ENCODE measurements around the gene SND1.

SND1 gene

DNA sequence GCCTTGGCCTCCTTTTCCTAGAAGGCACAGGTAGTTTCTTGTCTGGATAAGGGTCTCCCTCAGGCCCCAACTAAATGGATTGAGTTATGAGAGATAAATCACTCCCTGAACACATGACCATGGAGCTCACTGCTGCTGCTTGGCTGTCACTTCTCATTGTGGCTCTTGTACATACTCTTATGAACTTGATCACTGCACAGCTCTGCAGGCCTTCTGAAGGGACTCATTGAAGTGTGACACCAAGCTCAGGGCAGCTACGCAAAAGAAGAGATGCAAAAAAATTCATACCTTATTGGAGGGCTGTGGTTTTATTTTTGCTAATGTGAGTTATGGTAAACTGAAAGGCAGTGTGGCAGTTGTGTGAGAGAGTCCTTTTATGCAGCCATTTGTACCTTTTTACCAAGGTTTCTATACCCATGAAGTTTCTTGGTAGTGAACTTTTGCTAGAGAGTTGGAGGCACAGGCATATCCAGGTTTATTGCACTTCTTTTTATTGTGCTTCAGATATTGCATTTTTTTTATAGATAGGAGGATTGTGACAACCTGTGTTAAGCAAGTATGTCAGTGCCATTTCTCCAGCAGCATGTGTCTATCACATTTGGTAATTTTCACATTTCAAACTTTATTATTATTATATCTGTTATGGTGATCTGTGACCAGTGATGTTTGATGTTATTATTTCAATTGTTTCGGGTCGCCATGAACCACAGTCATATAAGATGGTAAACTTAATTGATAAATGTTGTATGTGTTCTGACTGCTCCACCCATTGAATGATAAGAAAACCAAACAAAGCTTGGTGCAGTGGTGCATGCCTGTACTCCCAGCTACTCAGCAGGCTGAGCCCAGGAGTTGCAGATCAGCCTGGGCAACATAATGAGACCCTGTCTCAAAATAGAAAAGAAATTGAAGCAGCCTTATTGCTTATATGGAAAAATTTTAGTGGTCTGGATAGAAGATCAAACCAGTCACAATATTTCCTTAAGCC lies 278.6 kb downstream of the SND1 start:
- no peak for DNase-seq (ENCODE audit: low read depth, low spot score)
- H3K27ac ChIP-seq: no peak overlapping the region
- TF ChIP-seq POLR2AphosphoS5 (IDR thresholded peaks at IDR 0.05; ENCODE audit: borderline replicate concordance, low read depth, low read length): no peak
- no peak for TF ChIP-seq FOXP2 (optimal IDR thresholded peaks at IDR 0.05; ENCODE audit: control extremely low read depth, extremely low read length, insufficient read depth)
- no peak for TF ChIP-seq EZH2 (IDR thresholded peaks at IDR 0.05)
- H3K4me3 ChIP-seq: no peak overlapping the region
- peaks cover 35% of the 10 kb centered on the region for H3K36me3 ChIP-seq (ENCODE audit: insufficient read depth, low read length)
- no peak overlapping the region for H3K9ac ChIP-seq (ENCODE audit: insufficient read length)
- no peaks in the 10 kb centered on the region for H3K9me3 ChIP-seq (ENCODE audit: low read depth, low read length)

- Histone ChIP-seq H3K4me3 (no peak overlapping the region), H3K9me3 (ENCODE audit: low read depth, low read length) (no peaks in the 10 kb centered on the region), H3K27ac (no peak overlapping the region), H3K9ac (ENCODE audit: insufficient read length) (no peak overlapping the region), H3K36me3 (ENCODE audit: insufficient read depth, low read length) (peaks cover 35% of the 10 kb centered on the region)
- TF ChIP-seq EZH2 (IDR thresholded peaks at IDR 0.05) (no peak), FOXP2 (optimal IDR thresholded peaks at IDR 0.05; ENCODE audit: control extremely low read depth, extremely low read length, insufficient read depth) (no peak), POLR2AphosphoS5 (IDR thresholded peaks at IDR 0.05; ENCODE audit: borderline replicate concordance, low read depth, low read length) (no peak)
- no peak for DNase-seq (ENCODE audit: low read depth, low spot score)
Observed at GRCh38 chr7:127932076-127932475, 280.1 kb downstream of the SND1 start.

GRCh38 chr7:127932496-127932895 lies 280.5 kb downstream of the SND1 start:
- H3K36me3 ChIP-seq (ENCODE audit: insufficient read depth, low read length): peaks cover 35% of the 10 kb centered on the region
- H3K27ac ChIP-seq: no peak overlapping the region
- H3K9me3 ChIP-seq (ENCODE audit: low read depth, low read length): no peaks in the 10 kb centered on the region
- no peak for DNase-seq (ENCODE audit: low read depth, low spot score)
- TF ChIP-seq EZH2 (IDR thresholded peaks at IDR 0.05) (no peak), FOXP2 (optimal IDR thresholded peaks at IDR 0.05; ENCODE audit: control extremely low read depth, extremely low read length, insufficient read depth) (no peak), POLR2AphosphoS5 (IDR thresholded peaks at IDR 0.05; ENCODE audit: borderline replicate concordance, low read depth, low read length) (no peak)
- no peak overlapping the region for H3K4me3 ChIP-seq
- H3K9ac ChIP-seq (ENCODE audit: insufficient read length): no peak overlapping the region

GRCh38 chr7:127933146-127933545 lies 281.2 kb downstream of the SND1 start:
- TF ChIP-seq POLR2AphosphoS5 (IDR thresholded peaks at IDR 0.05; ENCODE audit: borderline replicate concordance, low read depth, low read length): no peak
- no peak for TF ChIP-seq FOXP2 (optimal IDR thresholded peaks at IDR 0.05; ENCODE audit: control extremely low read depth, extremely low read length, insufficient read depth)
- no peak for TF ChIP-seq EZH2 (IDR thresholded peaks at IDR 0.05)
- no peak for DNase-seq (ENCODE audit: low read depth, low spot score)
- Histone ChIP-seq H3K4me3 (no peak overlapping the region), H3K27ac (no peak overlapping the region), H3K9me3 (ENCODE audit: low read depth, low read length) (no peaks in the 10 kb centered on the region), H3K36me3 (ENCODE audit: insufficient read depth, low read length) (peaks cover 35% of the 10 kb centered on the region), H3K9ac (ENCODE audit: insufficient read length) (no peak overlapping the region)

DNA sequence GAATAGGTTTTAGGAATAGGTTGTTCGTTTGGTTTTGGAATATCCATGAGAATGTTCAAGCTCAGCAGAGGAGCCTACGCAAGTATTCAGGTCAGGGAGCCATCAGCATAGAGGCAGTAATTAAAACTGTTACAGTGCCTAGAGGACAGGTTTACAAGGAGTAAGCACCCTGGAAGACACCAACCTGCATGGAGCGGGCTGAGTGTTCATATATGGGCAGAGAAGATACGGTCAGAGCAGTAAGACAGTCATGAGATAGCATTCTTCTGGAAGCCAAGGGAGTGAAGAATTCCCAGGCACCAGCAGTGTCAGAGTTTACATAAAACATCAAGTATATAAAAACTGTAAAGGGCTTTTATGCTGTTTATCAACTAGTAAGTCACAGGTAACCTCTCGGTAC lies 282.7 kb downstream of the SND1 start:
- Histone ChIP-seq H3K9me3 (ENCODE audit: low read depth, low read length) (no peaks in the 10 kb centered on the region), H3K4me3 (no peak overlapping the region), H3K9ac (ENCODE audit: insufficient read length) (no peak overlapping the region), H3K27ac (no peak overlapping the region), H3K36me3 (ENCODE audit: insufficient read depth, low read length) (peaks cover 26% of the 10 kb centered on the region)
- TF ChIP-seq POLR2AphosphoS5 (IDR thresholded peaks at IDR 0.05; ENCODE audit: borderline replicate concordance, low read depth, low read length): no peak
- TF ChIP-seq EZH2 (IDR thresholded peaks at IDR 0.05): no peak
- TF ChIP-seq FOXP2 (optimal IDR thresholded peaks at IDR 0.05; ENCODE audit: control extremely low read depth, extremely low read length, insufficient read depth): no peak
- no peak for DNase-seq (ENCODE audit: low read depth, low spot score)

DNA sequence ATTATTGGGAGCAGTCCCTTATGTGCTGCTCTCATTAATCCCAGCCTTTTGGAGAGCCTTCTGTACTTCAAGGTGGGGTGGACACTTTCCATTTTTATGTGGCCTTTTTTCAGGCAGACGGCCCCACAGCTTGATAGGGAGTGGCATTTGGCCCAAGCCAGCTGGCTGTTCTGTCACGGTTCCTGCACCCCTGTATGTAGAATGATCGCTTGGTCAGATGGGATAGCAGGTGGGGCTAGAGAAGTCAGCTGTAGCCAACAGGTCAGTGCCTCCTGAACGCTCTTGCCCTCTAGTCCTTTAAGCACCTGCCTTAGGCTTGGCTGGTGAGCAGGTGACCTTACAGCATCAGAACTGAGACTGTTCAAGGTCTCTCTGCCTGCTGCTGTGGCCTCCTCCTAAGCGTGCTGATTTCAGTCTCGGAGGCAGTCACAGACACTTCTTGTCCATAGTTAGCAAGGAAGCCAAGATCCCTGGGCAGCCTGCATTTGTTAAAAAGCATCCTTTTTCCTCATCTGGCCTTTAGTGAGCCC lies 283.9 kb downstream of the SND1 start:
- no peak overlapping the region for H3K4me3 ChIP-seq
- peaks cover 16% of the 10 kb centered on the region for H3K36me3 ChIP-seq (ENCODE audit: insufficient read depth, low read length)
- TF ChIP-seq POLR2AphosphoS5 (IDR thresholded peaks at IDR 0.05; ENCODE audit: borderline replicate concordance, low read depth, low read length): no peak
- no peak for TF ChIP-seq EZH2 (IDR thresholded peaks at IDR 0.05)
- TF ChIP-seq FOXP2 (optimal IDR thresholded peaks at IDR 0.05; ENCODE audit: control extremely low read depth, extremely low read length, insufficient read depth): no peak
- no peaks in the 10 kb centered on the region for H3K9me3 ChIP-seq (ENCODE audit: low read depth, low read length)
- no peak for DNase-seq (ENCODE audit: low read depth, low spot score)
- no peak overlapping the region for H3K9ac ChIP-seq (ENCODE audit: insufficient read length)
- no peak overlapping the region for H3K27ac ChIP-seq

- Histone ChIP-seq H3K9me3 (ENCODE audit: low read depth, low read length) (no peaks in the 10 kb centered on the region), H3K9ac (ENCODE audit: insufficient read length) (no peak overlapping the region), H3K4me3 (no peak overlapping the region), H3K36me3 (ENCODE audit: insufficient read depth, low read length) (0 out of 2 replicates have a peak, but pooled peaks cover 3% of the 10 kb centered on the region), H3K27ac (no peak overlapping the region)
- TF ChIP-seq POLR2AphosphoS5 (IDR thresholded peaks at IDR 0.05; ENCODE audit: borderline replicate concordance, low read depth, low read length) (no peak), EZH2 (IDR thresholded peaks at IDR 0.05) (no peak), FOXP2 (optimal IDR thresholded peaks at IDR 0.05; ENCODE audit: control extremely low read depth, extremely low read length, insufficient read depth) (no peak)
- no peak for DNase-seq (ENCODE audit: low read depth, low spot score)
Observed at GRCh38 chr7:127937066-127937680, 285.2 kb downstream of the SND1 start.

GRCh38 chr7:127938588-127938987 lies 286.6 kb downstream of the SND1 start:
- no peaks in the 10 kb centered on the region for H3K36me3 ChIP-seq (ENCODE audit: insufficient read depth, low read length)

More at GRCh38 chr7:127938588-127938987, 286.6 kb downstream of the SND1 start:
- Histone ChIP-seq H3K9ac (ENCODE audit: insufficient read length) (no peak overlapping the region), H3K27ac (no peak overlapping the region), H3K4me3 (no peak overlapping the region), H3K9me3 (ENCODE audit: low read depth, low read length) (no peaks in the 10 kb centered on the region)
- no peak for DNase-seq (ENCODE audit: low read depth, low spot score)
- TF ChIP-seq FOXP2 (optimal IDR thresholded peaks at IDR 0.05; ENCODE audit: control extremely low read depth, extremely low read length, insufficient read depth) (no peak), POLR2AphosphoS5 (IDR thresholded peaks at IDR 0.05; ENCODE audit: borderline replicate concordance, low read depth, low read length) (no peak), EZH2 (IDR thresholded peaks at IDR 0.05) (no peak)
